Hematopoietic multipotent progenitor cell treated with erythropoietin and hydrocortisone succinate and interleukin-3 and kit ligand, for 8 days (in vitro differentiated cells): Measurements from ENCODE around the gene PXDN.

Experiments
- DNase-seq: peaks from one replicate; pipeline ENCODE4 v3.0.0-alpha.2; 2015

PXDN gene

DNA sequence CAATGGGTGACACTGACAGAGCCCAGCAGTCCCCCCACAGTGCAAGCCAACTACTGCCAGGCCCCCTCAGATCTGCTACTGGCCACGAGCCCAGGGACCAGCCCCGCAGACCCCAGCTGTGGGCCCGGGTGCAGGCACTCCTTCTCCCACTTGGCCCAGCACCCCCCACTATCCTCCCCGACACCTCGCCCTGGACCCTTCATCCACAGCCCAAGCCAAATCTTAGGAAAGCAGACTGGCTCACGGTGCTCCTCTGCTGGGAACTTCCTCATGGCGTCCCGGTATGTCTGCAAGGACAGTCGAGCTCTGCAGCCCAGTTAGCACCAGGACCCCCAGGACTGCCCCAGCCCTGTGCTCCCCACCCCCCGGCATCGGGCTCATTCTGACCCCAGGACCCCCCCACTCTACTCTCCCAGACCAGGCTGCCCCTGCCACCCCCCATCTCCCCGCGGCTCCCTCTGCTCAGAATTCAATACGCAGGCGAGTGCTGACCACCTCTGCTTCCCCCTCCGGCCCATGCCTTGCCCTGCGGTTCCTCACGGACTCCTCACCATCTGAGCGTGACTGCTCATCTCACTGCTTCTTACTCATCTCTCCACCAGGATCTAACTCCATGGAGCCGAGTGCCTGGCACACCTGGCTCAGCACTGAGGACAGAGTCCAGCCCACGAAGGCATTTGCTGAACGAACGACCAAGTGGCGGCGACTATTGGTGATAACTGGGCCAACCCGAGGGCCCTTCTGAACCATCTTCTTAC lies 85.7 kb downstream of the PXDN start:
- DNase-seq = no peak

DNA sequence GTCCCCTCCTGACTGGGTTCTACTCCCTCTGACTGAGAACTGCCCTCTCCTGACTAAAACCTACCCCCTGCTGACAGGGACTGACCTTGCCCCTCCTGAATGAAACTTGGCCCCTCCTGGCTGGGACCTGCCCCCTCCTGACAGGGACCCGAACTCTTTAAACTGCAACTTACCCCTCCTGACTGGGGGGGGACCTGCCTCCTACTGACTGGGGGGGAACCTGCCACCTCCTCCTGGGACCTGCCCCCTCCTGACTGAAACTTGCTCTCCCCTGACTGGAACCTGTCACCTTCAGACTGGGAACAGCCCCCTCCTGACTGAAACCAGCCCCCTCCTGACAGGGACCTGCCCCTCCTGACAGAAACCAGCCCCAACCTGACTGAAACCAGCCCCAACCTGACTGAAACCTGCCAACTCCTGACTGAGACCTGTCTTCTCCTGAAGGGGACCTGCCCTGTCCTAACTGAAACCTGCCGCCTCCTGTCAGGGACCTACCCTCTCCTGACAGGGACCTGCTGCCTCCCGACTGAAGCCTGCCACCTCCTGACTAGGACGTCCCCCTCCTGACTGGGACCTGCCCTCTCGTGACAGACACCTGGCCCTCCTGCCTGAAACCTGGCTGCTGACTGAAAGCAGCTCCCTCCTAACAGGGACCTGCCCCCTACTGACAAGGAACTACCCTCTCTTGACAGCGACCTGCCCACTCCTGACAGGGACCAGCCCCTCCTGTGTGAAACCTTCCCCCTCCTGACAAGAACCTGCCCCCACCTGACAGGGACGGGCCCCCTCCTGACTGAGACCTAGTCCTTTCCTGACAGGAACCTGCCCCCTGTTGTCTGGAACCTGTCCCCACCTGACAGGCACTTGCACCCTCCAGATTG lies 87.1 kb downstream of the PXDN start:
- DNase-seq = no peak

- no peak for DNase-seq
Measured at GRCh38 chr2:1656326-1656960, 87.9 kb downstream of the PXDN start.

- DNase-seq = no peak
Measured at GRCh38 chr2:1655461-1655860, 88.9 kb downstream of the PXDN start.

DNA sequence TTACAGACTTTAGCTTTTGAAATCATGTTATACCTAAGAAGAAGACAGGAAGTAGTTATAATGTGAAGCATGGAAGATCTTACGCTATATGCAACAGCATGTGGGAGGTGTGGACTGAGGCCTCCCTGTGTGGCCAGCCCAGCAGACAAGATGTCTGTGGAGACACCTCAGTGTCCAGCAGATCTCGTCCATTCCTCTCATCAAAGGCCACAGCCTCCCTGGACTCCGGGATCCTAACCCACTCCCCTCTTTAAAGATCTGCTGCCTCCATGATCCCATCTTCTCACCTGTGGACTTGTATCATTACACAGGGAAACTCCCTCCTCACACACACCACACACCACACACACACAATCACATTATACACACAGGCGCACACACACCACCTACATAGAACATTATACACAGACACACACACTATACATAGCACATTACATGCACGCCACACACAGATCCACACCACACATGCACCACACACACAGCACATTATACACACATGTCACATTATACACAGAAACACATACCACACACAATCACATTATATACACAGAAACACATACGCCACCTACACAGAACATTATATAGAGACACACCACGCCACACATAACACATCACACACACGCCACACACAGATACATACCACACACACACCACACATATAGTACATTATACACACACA lies 89.5 kb downstream of the PXDN start:
- DNase-seq = no peak

GRCh38 chr2:1653956-1654695 lies 90.2 kb downstream of the PXDN start:
- DNase-seq = no peak

DNA sequence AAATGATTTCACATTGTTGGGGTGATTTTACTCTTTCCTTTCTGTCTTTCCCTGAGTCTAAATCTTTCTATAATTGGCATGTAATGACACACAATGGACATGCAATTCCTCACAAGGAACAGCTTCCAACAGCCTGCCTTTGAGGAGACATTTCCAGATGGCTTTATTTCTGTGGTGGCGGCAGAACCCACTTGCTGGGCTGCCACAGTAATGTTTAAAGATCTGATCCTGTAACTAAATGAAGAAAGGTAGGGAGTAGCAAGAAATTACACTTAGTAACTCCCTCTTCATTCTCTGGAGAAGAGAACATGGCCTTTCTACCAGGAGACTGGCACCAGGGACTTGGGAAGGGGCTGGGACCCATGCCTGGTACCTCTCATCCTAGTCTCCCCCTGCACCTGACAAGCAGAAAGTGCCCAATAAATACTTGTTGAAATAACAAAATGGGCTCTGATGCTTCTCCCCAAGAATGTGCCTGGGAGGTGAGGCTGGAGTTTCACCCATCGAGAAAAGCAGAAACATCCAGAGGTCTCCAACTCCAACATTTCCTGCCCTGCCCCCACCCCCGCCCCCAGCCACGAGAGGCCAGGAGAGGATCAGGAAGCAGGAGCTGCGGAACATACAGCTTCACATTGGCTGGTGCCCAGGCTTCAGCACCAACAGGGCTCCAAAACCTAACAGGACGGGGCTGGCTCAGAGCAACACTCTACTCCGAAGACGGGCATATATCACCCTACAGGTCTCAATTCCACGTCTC lies 92.1 kb downstream of the PXDN start:
- no peak for DNase-seq

GRCh38 chr2:1651121-1652033 lies 92.9 kb downstream of the PXDN start:
- no peak for DNase-seq

DNA sequence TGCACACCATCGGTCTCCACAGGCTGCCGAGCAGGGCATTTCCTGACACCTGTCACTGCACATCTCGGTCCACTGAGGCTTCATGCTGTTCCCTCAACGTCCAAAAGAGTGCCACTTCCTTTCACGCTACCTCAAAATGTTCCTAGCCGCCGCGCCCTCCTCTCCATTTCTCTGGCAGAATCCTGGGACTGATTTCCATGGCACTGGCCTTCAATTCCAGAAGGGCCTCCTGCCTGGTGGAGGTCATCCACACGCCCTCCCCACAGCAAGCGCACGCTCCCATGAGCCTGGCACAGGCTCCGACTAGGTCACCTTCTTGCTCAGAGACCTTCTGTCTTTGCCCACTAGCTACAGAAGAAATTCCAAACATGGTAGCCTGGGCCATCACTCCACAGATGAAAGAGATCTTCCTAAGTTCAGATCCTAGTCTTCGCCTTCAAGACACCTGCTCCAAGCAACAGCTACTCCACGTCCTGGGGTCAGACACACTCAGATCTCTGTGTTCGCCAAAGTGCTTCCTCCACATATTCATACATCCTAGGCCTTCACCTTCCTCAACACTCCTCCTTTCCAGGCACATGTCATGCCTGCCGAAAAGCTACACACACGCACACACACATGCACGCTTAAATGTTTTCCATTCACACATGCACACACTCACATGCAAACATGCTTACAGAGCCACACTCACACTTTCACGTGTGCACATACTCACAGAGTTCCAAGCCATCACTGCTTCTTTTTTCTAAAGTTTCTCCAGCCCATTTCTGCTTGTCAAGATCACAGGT lies 94.0 kb downstream of the PXDN start:
- DNase-seq = no peak

DNA sequence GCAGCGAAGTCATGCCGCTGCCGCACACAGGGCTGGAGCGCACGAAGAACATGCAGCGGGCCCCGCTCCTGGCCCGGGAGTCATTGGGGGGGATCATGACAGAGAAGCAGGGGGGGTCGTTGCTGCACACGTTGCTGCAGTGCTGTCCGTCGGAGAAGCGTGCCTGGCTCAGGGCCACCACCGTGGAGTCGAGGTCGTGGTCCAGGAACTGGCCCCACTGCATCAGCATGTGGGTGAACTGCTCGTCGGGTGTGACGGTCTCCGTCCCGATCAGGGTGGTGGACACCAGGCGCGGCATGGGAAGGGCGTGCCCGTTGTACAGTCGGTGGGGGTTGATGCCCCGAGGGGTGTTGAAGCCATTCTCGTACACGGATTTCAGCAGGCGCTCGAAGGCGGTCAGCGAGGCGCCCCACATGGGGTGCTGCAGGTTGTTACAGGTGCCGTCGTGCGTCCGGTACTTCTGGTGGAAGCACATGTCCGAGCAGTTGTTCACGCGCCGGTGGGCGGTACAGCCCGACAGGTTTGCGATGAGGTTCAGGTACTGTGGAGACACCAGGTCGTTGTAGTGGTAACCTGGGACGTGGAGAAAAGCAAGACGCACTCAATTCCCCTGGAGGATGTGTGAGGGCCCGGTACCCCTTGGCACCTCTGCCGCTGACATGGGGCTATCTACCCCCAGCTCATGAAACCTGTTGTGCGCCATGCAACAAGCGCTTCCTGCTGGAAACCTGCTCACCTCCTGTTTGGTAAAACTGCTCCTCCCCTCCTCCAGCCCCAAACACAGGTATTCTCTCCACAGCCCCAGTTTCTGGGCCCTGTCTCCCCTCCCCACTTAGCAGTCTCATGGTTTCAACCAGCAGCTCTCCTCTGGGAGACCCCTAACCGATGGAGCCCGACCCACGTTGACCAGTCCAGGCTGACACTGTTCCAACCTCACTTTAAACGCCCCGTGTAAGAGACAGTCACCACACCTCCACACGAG lies 94.9 kb downstream of the PXDN start:
- DNase-seq = no peak

DNA sequence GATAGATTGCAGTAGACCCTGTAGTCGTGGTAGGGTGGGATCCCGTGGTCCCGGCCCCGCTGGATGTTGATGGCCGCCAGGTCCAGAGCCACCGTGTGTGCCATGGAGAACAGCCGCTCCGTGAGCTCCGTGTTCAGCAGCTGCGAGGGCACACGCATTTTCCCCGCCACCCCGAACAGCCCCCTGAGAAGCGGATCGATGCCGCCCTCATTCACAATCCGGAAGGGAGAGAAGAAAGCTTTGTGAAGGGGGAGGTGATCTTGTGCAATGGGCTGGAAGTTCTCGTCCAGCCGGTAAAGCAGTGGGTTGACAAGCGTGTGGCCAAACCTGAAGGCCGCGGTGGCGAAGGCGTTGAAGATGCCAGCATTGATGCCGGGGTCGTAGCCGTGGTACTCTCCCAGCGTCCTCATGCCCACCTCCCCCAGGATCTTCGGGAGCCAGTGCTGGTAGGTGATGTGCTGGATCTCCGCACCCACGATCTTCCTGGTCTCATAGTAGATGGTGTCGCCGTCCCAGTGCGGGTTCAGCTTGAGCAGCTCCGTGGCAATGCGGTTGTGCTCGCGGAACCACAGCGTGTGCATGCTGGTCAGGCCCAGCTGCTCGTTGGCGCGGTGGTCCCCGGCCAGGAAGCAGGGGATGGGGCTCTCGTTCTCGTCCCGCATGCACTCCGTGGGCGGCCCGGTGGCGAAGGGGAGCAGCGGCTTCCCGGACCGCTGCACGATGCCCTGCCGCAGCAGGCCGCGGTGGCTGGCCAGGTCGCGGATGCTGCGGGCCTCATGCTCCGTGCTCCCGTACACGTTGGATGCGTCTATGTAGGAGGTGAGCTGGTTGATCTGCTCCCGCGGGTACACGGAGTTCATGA lies 95.8 kb downstream of the PXDN start:
- DNase-seq = no peak

DNA sequence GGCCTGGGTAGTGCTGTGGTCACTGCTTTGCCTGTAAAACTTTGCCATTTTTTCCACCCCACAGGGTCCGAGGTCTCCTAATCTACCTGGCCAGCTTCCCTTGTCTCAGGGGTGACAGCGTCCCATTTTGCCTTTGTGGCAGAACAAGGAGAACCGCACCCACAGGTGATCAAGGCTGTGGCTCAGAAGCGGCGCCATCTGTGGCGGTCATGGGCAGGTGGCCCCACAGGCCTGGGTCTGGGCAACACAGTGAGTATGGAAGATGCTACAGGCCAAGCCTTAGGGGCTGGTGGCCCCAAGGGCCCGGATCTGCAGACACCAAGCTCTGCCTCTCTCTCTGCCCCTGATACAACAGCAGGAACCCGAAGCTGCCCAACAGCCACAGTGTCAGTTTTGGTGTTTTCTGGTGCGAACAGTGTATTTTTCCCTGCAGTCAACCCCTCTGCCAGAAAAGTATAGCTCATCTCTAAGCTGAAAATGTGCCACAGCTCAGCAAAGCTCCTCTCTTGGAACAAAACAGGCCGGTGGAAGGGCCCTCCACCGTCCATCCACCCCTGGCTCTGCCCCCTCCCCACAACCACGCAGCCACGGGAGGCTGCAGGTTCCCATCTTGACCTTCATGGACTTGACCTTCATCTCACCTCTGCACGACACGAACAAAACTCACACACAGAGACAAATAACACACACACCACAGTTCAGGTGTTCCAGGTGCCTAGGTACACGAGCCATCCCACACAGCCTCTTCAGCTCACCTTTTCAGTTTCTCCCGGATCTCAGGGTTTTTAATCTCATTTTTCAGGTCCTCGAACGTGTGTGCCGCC lies 96.7 kb downstream of the PXDN start:
- no peak for DNase-seq

DNA sequence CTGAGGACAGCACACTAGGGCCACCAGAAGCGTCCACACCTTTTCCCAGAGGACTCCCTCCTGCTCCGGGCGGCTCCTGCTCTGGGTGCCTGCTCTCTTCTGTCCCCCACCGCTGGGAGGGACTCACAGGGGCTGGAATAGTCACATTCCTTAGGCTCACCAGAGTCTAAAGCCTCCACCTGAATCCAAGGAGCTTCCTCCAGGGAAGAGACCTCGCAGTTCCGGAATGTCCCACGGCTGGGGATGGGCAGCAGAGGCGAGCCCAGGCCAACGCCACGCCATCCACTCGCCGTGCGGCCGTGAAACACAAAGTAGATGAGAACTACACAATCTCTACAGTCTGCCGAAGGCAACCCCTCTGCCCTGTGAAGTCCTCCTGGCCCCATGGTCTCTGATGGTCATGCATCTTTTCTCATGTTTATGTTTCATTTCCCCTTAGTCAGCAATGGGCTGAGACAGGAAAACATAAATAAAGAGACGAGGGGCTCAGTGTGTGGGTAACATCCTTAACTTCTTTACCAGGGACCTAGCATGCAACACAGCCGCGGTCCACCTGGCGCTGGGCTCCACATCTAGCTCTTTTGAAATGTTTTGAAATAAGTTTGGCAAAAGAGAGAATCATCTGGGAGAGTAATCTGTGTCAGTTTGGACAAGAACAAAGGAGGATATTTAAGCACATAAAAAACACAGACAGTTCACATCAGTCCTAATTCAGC lies 98.4 kb downstream of the PXDN start:
- DNase-seq = no peak

- no peak for DNase-seq
Measured at GRCh38 chr2:1644427-1644826, 99.9 kb downstream of the PXDN start.

DNA sequence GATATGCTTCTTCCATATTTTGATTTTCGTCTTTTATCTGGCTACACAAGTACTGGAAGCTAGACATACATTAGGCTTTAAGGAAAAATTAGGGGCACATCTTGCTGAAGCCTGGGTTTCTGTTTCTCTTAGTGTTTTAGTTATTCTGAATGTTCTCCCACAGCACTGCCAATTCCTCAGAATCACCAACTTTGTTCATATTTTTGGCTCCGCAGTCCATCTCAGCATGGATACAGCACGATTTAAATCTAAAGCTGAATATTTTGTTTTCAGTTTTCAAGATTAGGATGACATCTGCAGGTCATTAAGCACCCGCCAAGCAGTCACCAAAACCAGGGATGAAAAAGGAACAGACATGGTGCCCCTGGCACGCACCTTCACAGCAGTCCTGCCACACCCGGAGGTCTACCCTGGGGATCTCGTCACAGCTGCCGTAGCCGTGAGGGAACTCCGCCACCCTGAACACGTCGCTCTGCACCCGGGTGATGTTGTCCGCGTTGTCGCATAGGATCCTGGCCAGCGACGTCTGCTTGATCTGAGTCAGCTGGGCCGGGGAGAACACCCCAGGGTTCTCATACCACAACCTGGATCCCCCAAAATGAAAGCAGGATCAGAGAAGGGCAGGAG lies 101.2 kb downstream of the PXDN start:
- no peak for DNase-seq
